ENCODE data around the gene TTYH3.

TTYH3 gene

DNA sequence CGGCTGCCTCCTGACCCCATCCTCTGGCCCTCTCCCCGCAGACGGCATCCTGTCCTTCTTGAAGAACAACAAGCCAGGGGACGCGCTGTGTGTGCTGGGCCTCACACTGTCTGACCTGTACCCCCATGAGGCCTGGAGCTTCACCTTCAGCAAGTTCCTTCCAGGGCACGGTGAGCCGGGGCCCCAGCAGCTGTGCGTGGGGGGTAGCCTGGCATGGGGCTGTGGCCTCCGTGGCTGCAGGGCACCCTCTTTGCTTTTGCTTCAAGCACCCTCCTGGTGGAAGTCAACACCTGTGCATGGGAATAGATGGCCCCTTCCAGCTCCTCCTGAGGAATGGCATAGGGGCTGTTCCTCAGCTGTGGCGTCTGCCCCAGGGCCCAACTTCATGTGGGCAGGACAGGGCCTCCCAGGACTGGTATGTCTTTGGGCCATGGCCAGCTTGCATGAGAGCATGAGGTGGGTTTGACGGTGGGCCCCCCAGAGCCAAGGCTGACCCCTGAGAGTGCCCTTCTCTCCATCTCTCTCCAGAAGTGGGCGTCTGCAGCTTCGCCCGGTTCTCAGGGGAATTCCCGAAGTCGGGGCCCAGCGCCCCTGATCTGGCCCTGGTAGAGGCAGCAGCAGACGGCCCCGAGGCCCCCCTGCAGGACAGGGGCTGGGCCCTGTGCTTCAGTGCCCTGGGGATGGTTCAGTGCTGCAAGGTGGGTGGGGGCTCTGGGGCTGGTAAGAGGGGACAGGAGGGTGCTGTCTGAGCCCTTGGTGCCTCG, 76.9 kb downstream of the TTYH3 start:
- DNase-seq (ENCODE audit: low read depth): no peak

DNA sequence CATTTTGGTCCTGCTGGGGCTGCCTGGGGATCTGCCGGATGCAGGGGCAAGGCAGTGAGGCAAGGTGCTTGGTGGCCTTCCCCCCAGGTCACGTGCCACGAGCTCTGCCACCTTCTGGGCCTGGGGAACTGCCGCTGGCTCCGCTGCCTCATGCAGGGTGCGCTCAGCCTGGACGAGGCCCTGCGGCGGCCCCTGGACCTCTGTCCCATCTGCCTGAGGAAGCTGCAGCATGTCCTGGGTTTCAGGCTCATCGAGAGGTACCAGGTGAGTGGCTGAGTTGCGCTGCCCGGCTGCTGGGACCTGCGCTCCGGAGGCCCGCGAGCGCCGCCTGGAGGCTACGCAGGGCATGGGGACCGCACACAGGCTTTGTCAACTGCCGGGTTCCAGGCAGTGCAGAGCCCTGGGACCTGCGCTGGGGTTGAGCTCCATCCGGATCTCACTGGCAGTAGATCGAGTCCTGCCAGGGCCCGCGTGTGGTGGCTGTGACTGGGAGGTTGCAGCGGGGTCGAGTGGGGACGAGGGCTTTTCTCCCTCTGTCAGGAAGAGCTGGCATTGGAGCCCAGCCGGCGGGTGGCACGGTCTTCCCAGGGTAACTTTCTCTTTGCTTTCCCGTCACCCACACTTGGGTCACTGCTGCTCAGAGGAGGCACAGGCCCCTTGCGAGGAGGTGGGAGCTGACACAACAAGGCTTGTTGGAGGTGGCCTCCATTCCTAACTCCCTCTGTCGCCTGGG, 77.9 kb downstream of the TTYH3 start:
- peak; percentile 70 for DNase-seq (ENCODE audit: low read depth)

DNA sequence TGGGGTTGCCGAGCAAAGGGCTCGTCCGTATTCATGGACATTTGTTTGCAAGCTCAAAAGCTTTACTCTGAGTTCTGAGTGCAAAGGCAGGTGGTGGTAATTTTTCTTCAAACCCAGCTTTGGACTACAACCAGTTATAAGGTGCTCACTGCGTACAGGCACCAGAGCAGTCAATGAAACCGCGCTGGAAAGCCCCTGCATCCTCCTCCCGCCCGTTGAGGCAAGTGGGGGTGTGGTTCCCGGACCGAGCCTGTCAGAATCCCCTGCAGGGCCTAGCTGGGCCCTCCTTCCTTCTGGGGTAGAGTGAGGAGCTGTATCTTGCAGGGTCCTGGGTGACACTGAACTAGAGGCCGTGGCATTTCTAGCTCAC, 78.5 kb downstream of the TTYH3 start:
- DNase-seq (ENCODE audit: low read depth): peak; percentile 36

DNA sequence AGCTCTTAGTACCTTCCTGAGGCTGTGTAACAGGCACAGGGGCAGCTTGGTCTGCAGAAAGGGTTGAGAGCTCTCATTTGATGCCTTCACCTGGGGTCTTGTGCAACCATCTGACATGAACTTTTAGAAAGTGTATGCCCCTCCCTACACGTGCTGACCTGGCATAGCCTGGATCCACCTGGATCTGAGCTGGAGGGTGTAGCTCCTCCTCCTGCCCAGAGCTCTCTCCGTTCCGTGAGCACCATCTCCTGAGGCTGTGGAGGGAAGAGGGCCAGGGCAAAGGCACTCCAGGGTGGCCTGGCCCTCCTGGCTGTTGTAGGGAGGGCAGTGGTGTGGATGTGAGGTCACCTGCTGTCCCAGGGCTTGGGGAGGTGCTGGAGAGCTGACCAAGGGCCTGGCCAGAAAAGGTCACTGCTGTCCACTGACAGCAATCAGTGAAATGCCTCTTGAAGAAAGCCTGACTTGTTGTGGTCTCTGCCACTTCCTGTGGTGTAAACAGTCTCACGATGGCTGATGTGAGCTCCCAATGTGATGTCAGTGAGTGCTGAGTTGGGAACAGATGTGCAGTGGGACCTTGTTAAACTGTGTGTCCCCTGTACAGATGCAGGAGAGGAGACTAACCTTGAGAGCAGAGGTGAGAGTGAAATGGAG, 79.2 kb downstream of the TTYH3 start:
- DNase-seq (ENCODE audit: low read depth): no peak

DNA sequence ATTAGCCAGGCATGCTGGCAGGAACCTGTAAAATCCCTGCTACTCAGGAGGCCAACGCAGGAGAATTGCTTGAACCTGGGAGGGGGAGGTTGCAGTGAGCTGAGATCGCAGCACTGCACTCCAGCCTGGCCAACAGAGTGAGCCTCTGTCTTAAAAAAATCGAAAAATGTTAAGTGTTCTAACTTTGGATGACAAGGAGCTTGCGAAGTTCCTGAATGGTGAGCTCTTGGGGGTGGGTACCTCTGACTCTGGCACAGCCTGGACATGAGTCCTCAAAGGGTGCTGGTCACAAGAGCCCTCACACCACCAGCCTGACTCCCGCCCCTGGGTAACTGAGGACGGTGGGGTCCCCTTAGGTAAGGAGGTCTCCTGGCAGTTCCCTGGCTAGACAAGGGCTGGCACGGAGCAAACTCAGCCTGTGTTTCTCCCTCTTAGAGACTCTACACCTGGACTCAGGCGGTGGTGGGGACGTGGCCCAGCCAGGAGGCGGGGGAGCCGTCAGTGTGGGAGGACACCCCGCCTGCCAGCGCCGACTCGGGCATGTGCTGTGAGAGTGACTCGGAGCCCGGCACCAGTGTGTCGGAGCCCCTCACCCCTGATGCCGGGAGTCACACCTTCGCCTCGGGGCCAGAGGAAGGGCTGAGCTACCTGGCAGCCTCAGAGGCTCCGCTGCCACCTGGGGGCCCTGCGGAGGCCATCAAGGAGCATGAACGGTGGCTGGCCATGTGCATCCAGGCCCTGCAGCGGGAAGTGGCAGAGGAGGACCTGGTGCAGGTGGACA, 80.3 kb downstream of the TTYH3 start:
- DNase-seq (ENCODE audit: low read depth): no peak

DNA sequence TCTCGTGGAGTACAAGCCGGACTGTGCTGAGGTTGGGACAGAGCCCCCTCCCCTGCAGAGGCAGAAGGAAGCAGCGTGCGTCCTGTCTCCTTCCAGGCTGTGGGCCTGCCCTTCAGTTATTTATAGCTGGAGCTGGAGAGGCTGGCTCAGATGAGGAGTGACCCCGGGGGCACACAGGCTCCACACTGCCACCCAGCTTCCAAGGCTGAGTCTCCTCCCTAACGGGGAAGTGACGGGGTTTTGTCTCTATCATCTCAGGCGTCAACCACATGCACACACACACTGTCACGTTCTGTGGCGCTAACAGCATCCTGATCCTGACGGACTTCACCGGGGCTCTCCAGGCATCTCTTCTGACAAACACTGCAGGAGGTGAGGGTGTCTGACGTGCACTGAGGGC, 81.6 kb downstream of the TTYH3 start:
- no peak for DNase-seq (ENCODE audit: low read depth)

DNA sequence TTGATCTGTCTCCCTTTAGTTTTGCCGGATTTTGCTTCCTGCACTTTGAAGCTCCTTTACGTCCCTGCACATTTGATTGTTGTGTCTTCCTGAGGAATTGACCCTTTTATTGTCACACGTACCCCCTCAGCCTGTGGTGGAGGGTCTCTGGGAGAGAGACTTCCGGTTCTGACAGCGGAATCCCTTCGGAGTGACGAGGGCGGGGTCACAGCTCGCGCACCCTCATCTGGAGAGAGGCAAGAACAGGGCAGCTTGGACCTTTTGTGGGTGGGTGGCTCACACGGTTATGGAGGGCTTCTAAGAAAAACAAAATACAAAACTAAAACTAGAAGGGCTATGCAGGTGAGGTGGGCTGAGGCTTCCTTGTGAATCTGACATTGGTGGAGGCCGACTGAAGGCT, 82.2 kb downstream of the TTYH3 start:
- no peak for DNase-seq (ENCODE audit: low read depth)
